Natural killer cell (primary cell): ENCODE data around the gene EGLN2. TPM values are rescaled to one million over a fixed set of nuclear protein-coding genes. Genes with fewer than 3 reads are reported as not detected.
A peak's percentile ranks its signal among the peaks of the same experiment; 100 is the strongest.
"Not testable (repeated sequence)": the region's sequence is repeated elsewhere in the genome, so short reads cannot be mapped to it uniquely, and the experiment has no call there.

Source experiments
- ATAC-seq, 3 donors: fragments of 150-1000 bp in 2 of 3; fragments of 200-7000 bp in 1 of 3; cut with Tn5 transposase; 1 replicate in 1 of 3; 2 replicates in 2 of 3; pipeline ENCODE4 v1.10.0; 2021; ENCODE audit warnings: mild to moderate bottlenecking in 2 of 3, moderate library complexity in 2 of 3
- DNase-seq, 2 donors: peaks; one replicate each; pipeline versions ENCODE4 v3.0.0 to v3.0.0-alpha.2; 2013 to 2021; ENCODE audit warnings: mixed read lengths in 1 of 2
- H3K27ac ChIP-seq: one replicate; pipeline ENCODE4 v1.5.1; 2013; ENCODE audit warnings: mild to moderate bottlenecking, low read length
- H3K27me3 ChIP-seq: one replicate; pipeline ENCODE4 v1.6.1; 2013; ENCODE audit warnings: low read length; ENCODE audit not compliant: control insufficient read depth, insufficient read depth
- H3K36me3 ChIP-seq: one replicate; pipeline ENCODE4 v1.6.1; 2013; ENCODE audit warnings: low read length; ENCODE audit not compliant: control insufficient read depth, insufficient read depth
- H3K4me1 ChIP-seq: one replicate; pipeline ENCODE4 v1.6.1; 2013; ENCODE audit warnings: low read length; ENCODE audit not compliant: control insufficient read depth, insufficient read depth
- H3K4me3 ChIP-seq: one replicate; pipeline ENCODE4 v1.5.1; 2013; ENCODE audit warnings: low read length
- H3K9me3 ChIP-seq: one replicate; pipeline ENCODE4 v1.6.1; 2013; ENCODE audit warnings: low read length; ENCODE audit not compliant: control insufficient read depth, insufficient read depth
- H3K27ac Mint-ChIP-seq, 2 donors: one replicate each; pipeline ENCODE4 v1.8.0; 2022; ENCODE audit warnings: mild to moderate bottlenecking in 2 of 2, mixed read lengths in 2 of 2, moderate library complexity in 1 of 2
- H3K27me3 Mint-ChIP-seq, 2 donors: one replicate each; pipeline ENCODE4 v1.8.0; 2022; ENCODE audit warnings: low read depth in 2 of 2, mixed read lengths in 2 of 2
- H3K36me3 Mint-ChIP-seq: one replicate; pipeline ENCODE4 v1.8.0; 2022; ENCODE audit warnings: mixed read lengths
- H3K4me1 Mint-ChIP-seq, 2 donors: one replicate each; pipeline ENCODE4 v1.8.0; 2022; ENCODE audit warnings: mixed read lengths in 2 of 2
- H3K4me3 Mint-ChIP-seq: one replicate; pipeline ENCODE4 v1.8.0; 2022; ENCODE audit warnings: mild to moderate bottlenecking, moderate library complexity, mixed read lengths
- H3K9me3 Mint-ChIP-seq, 2 donors: one replicate each; pipeline ENCODE4 v1.8.0; 2022; ENCODE audit warnings: mixed read lengths in 2 of 2
- WGBS: methylation state at CpG from one replicate; pipeline ENCODE4 v1.1.7; 2013; ENCODE audit warnings: missing lambda C conversion rate; ENCODE audit not compliant: insufficient coverage; 5-methylcytosine and 5-hydroxymethylcytosine counted together
- intact Hi-C: fragments of 100-400 bp; cut with micrococcal nuclease; formaldehyde crosslinking; loops from one replicate; pipeline ENCODE4 v1.14.2; 2022
- total RNA-seq, 4 donors: library from RNA; stranded (reverse); fragments of 120-200 nt in 1 of 4; gene quantifications; one replicate each; pipeline versions ENCODE4 v1.2.3 to v1.2.4, GENCODE V29; 2013 to 2022
- TF ChIP-seq, protein P1 (sequence below): fragments of 200-600 bp; IDR thresholded peaks from one replicate; pipeline ENCODE4 v1.8.0; 2022; ENCODE audit warnings: antibody characterized with exemption

Gene EGLN2
- total RNA-seq, 3 donors from 2014 or later (not counting 1 experiment from before 2014, with no cell fraction given) = 104 to 156 (median 151) TPM

- peaks cover 31 to 37% of the 10 kb centered on the region in 2 donors for H3K4me1 Mint-ChIP-seq
- Histone ChIP-seq H3K4me3 (no peak overlapping the region), H3K27ac (no peak overlapping the region), H3K27me3 (no peaks in the 10 kb centered on the region), H3K9me3 (no peaks in the 10 kb centered on the region), H3K36me3 (peaks cover 67% of the 10 kb centered on the region), H3K4me1 (peaks cover 32% of the 10 kb centered on the region)
- peaks cover 27% of the 10 kb centered on the region for H3K36me3 Mint-ChIP-seq
- WGBS = over 99% methylated on average over 9 of the region's 13 CpGs
- TF ChIP-seq, protein P1, sequence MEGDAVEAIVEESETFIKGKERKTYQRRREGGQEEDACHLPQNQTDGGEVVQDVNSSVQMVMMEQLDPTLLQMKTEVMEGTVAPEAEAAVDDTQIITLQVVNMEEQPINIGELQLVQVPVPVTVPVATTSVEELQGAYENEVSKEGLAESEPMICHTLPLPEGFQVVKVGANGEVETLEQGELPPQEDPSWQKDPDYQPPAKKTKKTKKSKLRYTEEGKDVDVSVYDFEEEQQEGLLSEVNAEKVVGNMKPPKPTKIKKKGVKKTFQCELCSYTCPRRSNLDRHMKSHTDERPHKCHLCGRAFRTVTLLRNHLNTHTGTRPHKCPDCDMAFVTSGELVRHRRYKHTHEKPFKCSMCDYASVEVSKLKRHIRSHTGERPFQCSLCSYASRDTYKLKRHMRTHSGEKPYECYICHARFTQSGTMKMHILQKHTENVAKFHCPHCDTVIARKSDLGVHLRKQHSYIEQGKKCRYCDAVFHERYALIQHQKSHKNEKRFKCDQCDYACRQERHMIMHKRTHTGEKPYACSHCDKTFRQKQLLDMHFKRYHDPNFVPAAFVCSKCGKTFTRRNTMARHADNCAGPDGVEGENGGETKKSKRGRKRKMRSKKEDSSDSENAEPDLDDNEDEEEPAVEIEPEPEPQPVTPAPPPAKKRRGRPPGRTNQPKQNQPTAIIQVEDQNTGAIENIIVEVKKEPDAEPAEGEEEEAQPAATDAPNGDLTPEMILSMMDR = no peak
- H3K27ac Mint-ChIP-seq = no peak overlapping the region
- intact Hi-C loops = no loop called here
- no peaks in the 10 kb centered on the region for H3K27me3 Mint-ChIP-seq
- no peak overlapping the region for H3K4me3 Mint-ChIP-seq
- H3K9me3 Mint-ChIP-seq = no peaks in the 10 kb centered on the region
- ATAC-seq = no peak
- DNase-seq = no peak
These were observed 39.6 kb upstream of the EGLN2 start for GRCh38 chr19:40759352-40759751.

DNA sequence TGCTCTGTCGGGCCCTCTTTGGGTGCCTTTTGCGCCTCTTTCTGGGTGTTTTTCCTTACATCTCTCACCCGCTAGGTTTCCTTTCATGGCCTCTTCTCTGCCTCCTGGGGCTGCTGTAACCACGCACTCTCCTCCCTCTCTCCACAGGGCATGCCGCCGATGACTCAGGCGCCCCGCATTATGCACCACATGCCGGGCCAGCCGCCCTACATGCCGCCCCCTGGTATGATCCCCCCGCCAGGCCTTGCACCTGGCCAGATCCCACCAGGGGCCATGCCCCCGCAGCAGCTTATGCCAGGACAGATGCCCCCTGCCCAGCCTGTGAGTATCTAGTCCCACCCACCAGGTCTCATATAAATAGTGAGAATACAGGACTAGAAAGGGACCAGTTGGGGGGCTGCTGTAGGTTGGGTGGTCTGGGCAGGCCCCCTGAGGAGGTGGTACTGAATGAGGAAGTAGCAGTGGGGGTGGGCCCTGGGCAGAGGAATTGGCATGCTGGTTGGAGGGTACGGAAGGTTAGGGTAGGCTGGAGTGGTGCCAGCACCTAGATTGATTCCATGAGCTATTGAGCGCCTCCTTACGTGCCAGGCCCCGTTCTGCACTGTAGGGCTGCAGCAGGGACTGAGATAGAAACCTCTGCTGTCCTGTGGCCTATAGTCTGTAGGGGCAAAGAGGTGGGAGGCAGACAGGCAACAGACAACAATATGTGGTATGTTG lies 36.1 kb upstream of the EGLN2 start:
- peaks cover 75% of the 10 kb centered on the region for H3K36me3 ChIP-seq
- H3K27me3 ChIP-seq = no peaks in the 10 kb centered on the region
- H3K4me3 ChIP-seq = no peak overlapping the region
- ATAC-seq (no peak), DNase-seq (no peak)
- no peak overlapping the region for H3K27ac ChIP-seq
- TF ChIP-seq, protein P1 = no peak
- Mint-ChIP-seq H3K4me3 (no peak overlapping the region), H3K4me1 (peaks cover 8 to 28% of the 10 kb centered on the region in 2 donors), H3K36me3 (peaks cover 30% of the 10 kb centered on the region), H3K27me3 (no peaks in the 10 kb centered on the region), H3K27ac (peak overlapping the region in 1 of 2 donors; percentile 73), H3K9me3 (no peaks in the 10 kb centered on the region)
- intact Hi-C loops = no loop called here
- 87% methylated on average over 17 of the region's 17 CpGs for WGBS
- no peaks in the 10 kb centered on the region for H3K9me3 ChIP-seq
- H3K4me1 ChIP-seq = peaks cover 20% of the 10 kb centered on the region

DNA sequence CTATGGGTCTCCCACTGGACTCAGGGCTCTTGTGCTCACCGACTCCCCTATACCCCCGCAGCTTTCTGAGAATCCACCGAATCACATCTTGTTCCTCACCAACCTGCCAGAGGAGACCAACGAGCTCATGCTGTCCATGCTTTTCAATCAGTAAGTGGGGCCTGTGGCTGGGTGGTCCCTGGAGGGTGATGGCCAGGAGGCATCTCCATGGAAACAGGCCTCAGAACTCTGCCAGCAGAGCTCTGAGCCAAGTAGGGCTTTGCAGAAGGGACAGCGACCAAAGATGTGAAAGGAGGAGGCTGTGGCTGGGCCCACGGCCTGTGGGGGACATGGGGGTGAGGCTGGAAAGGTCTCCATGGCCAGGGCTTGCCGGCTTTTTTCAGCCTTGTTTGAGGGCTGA lies 35.5 kb upstream of the EGLN2 start:
- Mint-ChIP-seq H3K27ac (peak overlapping the region in 1 of 2 donors; percentile 73), H3K4me3 (no peak overlapping the region), H3K36me3 (peaks cover 30% of the 10 kb centered on the region), H3K4me1 (peaks cover 8 to 28% of the 10 kb centered on the region in 2 donors), H3K27me3 (no peaks in the 10 kb centered on the region), H3K9me3 (no peaks in the 10 kb centered on the region)
- DNase-seq (no peak), ATAC-seq (no peak)
- no peaks in the 10 kb centered on the region for H3K9me3 ChIP-seq
- no peaks in the 10 kb centered on the region for H3K27me3 ChIP-seq
- H3K27ac ChIP-seq = no peak overlapping the region
- H3K4me3 ChIP-seq = no peak overlapping the region
- intact Hi-C loops = no loop called here
- 95% methylated on average over 7 of the region's 7 CpGs for WGBS
- H3K36me3 ChIP-seq = peaks cover 69% of the 10 kb centered on the region
- peaks cover 22% of the 10 kb centered on the region for H3K4me1 ChIP-seq
- TF ChIP-seq, protein P1 = no peak

DNA sequence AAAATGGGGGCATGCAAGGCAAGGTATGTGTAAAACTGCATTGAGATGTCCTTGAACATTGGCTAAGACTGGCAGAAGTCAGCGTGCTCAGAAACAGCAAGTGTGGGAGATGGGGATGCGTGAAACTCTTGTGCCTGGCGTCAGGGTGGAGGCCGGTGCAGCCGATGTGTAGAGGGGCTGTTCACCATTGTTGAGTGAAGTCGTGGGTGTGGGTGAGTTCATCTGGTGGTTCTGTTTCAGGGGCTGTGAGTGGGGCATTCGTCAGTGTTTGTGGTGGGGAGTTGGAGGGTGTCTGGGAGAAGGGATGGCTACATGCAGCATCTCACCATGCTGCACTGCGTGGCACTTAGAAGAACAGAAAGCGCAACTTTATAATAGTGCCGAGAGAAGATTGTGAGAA lies 35.0 kb upstream of the EGLN2 start:
- TF ChIP-seq, protein P1 = no peak
- Histone ChIP-seq H3K27me3 (no peaks in the 10 kb centered on the region), H3K36me3 (peaks cover 68% of the 10 kb centered on the region), H3K9me3 (no peaks in the 10 kb centered on the region), H3K4me1 (peaks cover 25% of the 10 kb centered on the region), H3K4me3 (no peak overlapping the region), H3K27ac (no peak overlapping the region)
- ATAC-seq (no peak), DNase-seq (no peak)
- Mint-ChIP-seq H3K4me3 (no peak overlapping the region), H3K27me3 (no peaks in the 10 kb centered on the region), H3K9me3 (no peaks in the 10 kb centered on the region), H3K27ac (peak overlapping the region in 1 of 2 donors; percentile 73), H3K36me3 (peaks cover 30% of the 10 kb centered on the region), H3K4me1 (peaks cover 8 to 32% of the 10 kb centered on the region in 2 donors)
- WGBS = 78% methylated on average over 9 of the region's 10 CpGs
- intact Hi-C loops = no loop called here

DNA sequence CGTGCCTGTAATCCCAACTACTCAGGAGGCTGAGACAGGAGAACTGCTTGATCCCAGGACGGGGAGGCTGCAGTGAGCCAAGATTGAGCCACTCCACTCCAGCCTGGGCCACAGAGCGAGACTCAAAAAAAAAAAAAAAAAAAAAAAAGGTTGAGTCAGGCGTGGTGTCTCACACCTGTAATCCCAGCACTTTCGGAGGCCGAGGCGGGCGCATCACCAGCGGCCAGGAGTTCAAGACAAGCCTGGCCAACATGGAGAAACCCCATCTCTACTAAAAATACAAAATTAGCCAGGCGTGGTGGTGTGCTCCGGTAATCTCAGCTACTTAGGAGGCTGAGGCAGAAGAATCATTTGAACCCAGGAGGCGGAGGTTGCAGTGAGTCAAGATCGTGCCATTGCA lies 32.6 kb upstream of the EGLN2 start:
- Mint-ChIP-seq H3K4me1 (peaks cover 14 to 43% of the 10 kb centered on the region in 2 donors), H3K36me3 (peaks cover 12% of the 10 kb centered on the region)
- H3K4me1 ChIP-seq = peaks cover 36% of the 10 kb centered on the region
- H3K27me3 Mint-ChIP-seq, H3K9me3 Mint-ChIP-seq, H3K27ac Mint-ChIP-seq, H3K4me3 Mint-ChIP-seq, intact Hi-C loops, H3K27ac ChIP-seq, DNase-seq, H3K27me3 ChIP-seq, H3K4me3 ChIP-seq, ATAC-seq, H3K9me3 ChIP-seq: not testable (repeated sequence)
- H3K36me3 ChIP-seq = peaks cover 46% of the 10 kb centered on the region
- 98% methylated on average over 12 of the region's 13 CpGs for WGBS
